Sigmoid colon (tissue), 4 donors: Measurements from ENCODE around the gene HKDC1.

Experiments
- EP300 ChIP-seq, 4 donors: sonication (generic); formaldehyde crosslinking; IDR thresholded peaks; one replicate each; pipeline ENCODE4 v1.6.1; 2017; ENCODE audit warnings: antibody characterized with exemption in 4 of 4
- POLR2A ChIP-seq, 2 donors: fragments of 450-650 bp; IDR thresholded peaks; one replicate each; pipeline ENCODE4 v1.6.1; 2016; ENCODE audit warnings: antibody characterized with exemption in 2 of 2, mild to moderate bottlenecking in 2 of 2, moderate library complexity in 2 of 2
- POLR2AphosphoS5 ChIP-seq, 4 donors: sonication (generic); formaldehyde crosslinking; IDR thresholded peaks; one replicate each; pipeline ENCODE4 v1.6.1; 2017; ENCODE audit warnings: antibody characterized with exemption in 4 of 4
- TF ChIP-seq, protein P1 (sequence below), 4 experiments: fragments of 450-650 bp in 3 of 4; fragments of 200-600 bp in 1 of 4; IDR thresholded peaks; one replicate each; pipeline ENCODE4 v1.5.1; 2016 to 2019; ENCODE audit warnings: antibody characterized with exemption in 4 of 4, mild to moderate bottlenecking in 3 of 4, moderate library complexity in 2 of 4

DNA sequence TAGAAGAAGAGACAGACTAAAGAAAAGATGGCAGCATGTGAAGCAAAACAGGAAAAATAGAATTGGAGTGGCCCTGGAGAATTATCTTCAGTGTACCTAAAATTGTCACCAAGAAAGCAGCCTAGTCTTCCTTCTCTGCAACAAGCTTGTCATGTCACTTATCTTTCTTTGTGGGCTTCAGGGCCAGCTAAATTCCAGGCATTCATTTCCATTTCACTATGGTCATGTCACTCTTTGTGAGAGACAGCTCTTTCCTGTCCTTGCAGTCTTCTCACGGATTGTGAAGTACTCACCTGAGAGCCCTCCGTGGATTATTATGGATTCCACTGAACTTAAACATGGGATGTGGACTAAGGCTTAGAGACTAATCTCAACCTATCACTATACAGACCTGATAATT is 9.0 kb upstream of the HKDC1 start:
- TF ChIP-seq POLR2A (IDR thresholded peaks at IDR 0.05) (no peak), EP300 (IDR thresholded peaks at IDR 0.05) (no peak), POLR2AphosphoS5 (IDR thresholded peaks at IDR 0.05) (no peak)
- TF ChIP-seq, protein P1, sequence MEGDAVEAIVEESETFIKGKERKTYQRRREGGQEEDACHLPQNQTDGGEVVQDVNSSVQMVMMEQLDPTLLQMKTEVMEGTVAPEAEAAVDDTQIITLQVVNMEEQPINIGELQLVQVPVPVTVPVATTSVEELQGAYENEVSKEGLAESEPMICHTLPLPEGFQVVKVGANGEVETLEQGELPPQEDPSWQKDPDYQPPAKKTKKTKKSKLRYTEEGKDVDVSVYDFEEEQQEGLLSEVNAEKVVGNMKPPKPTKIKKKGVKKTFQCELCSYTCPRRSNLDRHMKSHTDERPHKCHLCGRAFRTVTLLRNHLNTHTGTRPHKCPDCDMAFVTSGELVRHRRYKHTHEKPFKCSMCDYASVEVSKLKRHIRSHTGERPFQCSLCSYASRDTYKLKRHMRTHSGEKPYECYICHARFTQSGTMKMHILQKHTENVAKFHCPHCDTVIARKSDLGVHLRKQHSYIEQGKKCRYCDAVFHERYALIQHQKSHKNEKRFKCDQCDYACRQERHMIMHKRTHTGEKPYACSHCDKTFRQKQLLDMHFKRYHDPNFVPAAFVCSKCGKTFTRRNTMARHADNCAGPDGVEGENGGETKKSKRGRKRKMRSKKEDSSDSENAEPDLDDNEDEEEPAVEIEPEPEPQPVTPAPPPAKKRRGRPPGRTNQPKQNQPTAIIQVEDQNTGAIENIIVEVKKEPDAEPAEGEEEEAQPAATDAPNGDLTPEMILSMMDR (IDR thresholded peaks at IDR 0.05) = no peak
